NT2/D1 (cell line): ENCODE data around the gene GRK6.
A peak's percentile ranks its signal among the peaks of the same experiment; 100 is the strongest.

Source experiments
- DNase-seq: peaks from one replicate; pipeline ENCODE4 v3.0.0-alpha.2; 2011; ENCODE audit warnings: low read depth, low spot score
- H3K27me3 ChIP-seq: 2 replicates; pipeline ENCODE4 v1.6.0; 2011; ENCODE audit warnings: mild to moderate bottlenecking; ENCODE audit not compliant: insufficient read length, insufficient read depth
- H3K36me3 ChIP-seq: 2 replicates; pipeline ENCODE4 v1.6.1; 2011; ENCODE audit warnings: mild to moderate bottlenecking, low read length, mixed read lengths; ENCODE audit not compliant: insufficient read depth, insufficient read length
- H3K4me1 ChIP-seq: 2 replicates; pipeline ENCODE4 v1.5.1; 2011; ENCODE audit not compliant: insufficient read depth, insufficient read length
- H3K4me3 ChIP-seq: 2 replicates; pipeline ENCODE4 v1.5.1; 2011; ENCODE audit warnings: low read depth; ENCODE audit not compliant: insufficient read length
- H3K9ac ChIP-seq: 2 replicates; pipeline ENCODE4 v1.6.0; 2011; ENCODE audit warnings: low read depth; ENCODE audit not compliant: insufficient read length
- H3K9me3 ChIP-seq: 2 replicates; pipeline ENCODE4 v1.5.1; 2011; ENCODE audit warnings: mild to moderate bottlenecking, low read length; ENCODE audit not compliant: insufficient read depth
- SUZ12 ChIP-seq: IDR thresholded peaks from 2 replicates; pipeline ENCODE4 v1.6.1; 2011; ENCODE audit not compliant: insufficient read length, insufficient read depth; ENCODE audit errors: extremely low read depth
- YY1 ChIP-seq: IDR thresholded peaks from 2 replicates; pipeline ENCODE4 v1.6.1; 2011; ENCODE audit not compliant: insufficient read length, insufficient read depth
- ZNF274 ChIP-seq: IDR thresholded peaks from 2 replicates; pipeline ENCODE4 v1.6.1; 2011; ENCODE audit warnings: mild to moderate bottlenecking, low read depth, low read length

Gene GRK6

GRCh38 chr5:177468685-177469628 is 42.5 kb downstream of the GRK6 start:
- TF ChIP-seq ZNF274: no peak
- peak overlapping the region; percentile 71 for H3K9ac ChIP-seq
- H3K4me1 ChIP-seq: peaks cover 41% of the 10 kb centered on the region
- no peak overlapping the region for H3K4me3 ChIP-seq
- H3K27me3 ChIP-seq: no peaks in the 10 kb centered on the region
- DNase-seq: no peak
- H3K36me3 ChIP-seq: peaks cover 72% of the 10 kb centered on the region
- H3K9me3 ChIP-seq: peaks cover 9% of the 10 kb centered on the region; the same call in 1 of the 2 replicates

DNA sequence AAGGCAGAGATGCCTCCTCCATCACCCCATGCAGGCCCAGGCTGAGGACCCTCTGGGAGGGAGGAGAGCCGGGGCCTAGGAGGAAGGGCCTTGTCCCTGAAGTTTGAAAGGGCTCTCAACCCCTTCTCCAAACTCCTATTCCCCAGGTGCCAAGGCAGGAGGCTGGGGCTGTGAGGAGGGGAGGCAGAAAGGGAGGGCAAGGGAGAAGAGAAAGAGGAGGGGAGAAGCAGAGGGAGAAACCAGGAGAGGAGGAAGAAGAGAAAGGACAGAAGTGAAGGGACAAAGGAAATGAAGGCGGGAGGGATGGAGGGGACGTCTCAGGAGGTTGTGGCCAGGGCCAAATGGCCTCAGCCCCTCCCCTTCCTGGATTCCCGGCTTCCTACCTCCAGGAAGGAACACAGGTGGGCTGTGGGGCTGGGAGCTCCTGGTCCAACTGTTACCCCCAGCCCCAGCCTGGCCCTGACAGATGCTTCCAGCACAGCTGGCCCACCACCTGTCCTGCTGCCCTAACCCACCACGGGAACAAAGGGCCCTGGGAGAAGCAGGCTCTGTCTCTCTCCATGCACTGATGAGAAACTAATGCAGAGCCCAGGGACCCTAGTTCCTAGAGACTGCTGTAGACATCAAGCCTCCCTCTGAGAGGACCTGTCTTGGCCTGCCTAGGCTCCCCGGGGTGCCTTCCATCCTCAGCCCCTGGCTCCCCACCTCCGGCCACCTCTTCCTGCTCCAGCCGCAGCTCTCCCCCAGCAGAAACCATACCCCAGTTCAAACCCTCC is 43.5 kb downstream of the GRK6 start:
- TF ChIP-seq YY1: no peak
- TF ChIP-seq ZNF274: no peak
- TF ChIP-seq SUZ12: no peak
- Histone ChIP-seq H3K9me3 (peaks cover 9% of the 10 kb centered on the region; the same call in 1 of the 2 replicates), H3K27me3 (no peaks in the 10 kb centered on the region), H3K36me3 (peaks cover 72% of the 10 kb centered on the region), H3K4me1 (peaks cover 47% of the 10 kb centered on the region), H3K9ac (peak overlapping the region; percentile 71), H3K4me3 (no peak overlapping the region)
- no peak for DNase-seq

- Histone ChIP-seq H3K9me3 (peaks cover 8% of the 10 kb centered on the region; the same call in 1 of the 2 replicates), H3K4me1 (peaks cover 51% of the 10 kb centered on the region), H3K4me3 (peak overlapping the region; percentile 93), H3K36me3 (peaks cover 62% of the 10 kb centered on the region), H3K9ac (no peak overlapping the region), H3K27me3 (no peaks in the 10 kb centered on the region)
- DNase-seq: no peak
- TF ChIP-seq YY1: no peak
- no peak for TF ChIP-seq SUZ12
- no peak for TF ChIP-seq ZNF274
Measured at GRCh38 chr5:177470759-177471536, 44.5 kb downstream of the GRK6 start.

DNA sequence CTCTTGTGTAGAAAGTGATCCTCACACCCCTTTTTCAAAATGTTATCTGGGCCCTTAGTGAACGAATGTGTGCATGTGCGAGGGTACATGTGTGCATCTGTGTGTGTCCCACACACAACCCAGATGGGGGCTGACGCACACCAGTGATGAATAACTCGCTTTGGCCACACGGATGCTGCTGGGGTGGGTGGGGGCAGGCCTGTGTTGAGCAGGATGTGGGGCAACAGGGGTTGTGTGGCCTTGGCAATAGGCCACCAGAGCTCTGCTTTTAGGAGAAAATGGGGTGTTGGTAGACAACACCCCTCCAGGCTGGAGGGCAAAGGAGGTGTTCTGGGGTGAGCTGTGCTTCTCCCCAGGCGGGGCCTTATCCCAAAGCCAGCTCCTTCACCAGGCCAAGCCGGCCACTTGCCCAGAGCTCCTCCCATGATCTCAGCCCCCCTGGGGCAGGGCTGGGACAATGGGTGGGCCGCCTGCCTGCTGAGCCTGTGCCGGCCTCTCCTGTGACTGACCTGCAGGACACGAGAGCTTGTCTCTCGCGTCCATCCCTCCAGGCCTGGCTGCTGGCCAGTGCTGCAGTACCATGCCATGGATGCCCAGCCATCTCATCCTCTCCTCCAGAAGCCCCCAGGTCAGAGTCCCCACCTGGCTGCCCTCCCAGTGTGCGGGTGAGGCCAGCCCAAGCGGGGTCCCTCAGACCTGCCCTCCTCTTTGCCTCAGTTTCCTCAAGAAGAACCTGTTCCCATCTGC is 45.3 kb downstream of the GRK6 start:
- peak overlapping the region; percentile 93 for H3K4me3 ChIP-seq
- no peak for DNase-seq
- TF ChIP-seq ZNF274: no peak
- no peak for TF ChIP-seq SUZ12

DNA sequence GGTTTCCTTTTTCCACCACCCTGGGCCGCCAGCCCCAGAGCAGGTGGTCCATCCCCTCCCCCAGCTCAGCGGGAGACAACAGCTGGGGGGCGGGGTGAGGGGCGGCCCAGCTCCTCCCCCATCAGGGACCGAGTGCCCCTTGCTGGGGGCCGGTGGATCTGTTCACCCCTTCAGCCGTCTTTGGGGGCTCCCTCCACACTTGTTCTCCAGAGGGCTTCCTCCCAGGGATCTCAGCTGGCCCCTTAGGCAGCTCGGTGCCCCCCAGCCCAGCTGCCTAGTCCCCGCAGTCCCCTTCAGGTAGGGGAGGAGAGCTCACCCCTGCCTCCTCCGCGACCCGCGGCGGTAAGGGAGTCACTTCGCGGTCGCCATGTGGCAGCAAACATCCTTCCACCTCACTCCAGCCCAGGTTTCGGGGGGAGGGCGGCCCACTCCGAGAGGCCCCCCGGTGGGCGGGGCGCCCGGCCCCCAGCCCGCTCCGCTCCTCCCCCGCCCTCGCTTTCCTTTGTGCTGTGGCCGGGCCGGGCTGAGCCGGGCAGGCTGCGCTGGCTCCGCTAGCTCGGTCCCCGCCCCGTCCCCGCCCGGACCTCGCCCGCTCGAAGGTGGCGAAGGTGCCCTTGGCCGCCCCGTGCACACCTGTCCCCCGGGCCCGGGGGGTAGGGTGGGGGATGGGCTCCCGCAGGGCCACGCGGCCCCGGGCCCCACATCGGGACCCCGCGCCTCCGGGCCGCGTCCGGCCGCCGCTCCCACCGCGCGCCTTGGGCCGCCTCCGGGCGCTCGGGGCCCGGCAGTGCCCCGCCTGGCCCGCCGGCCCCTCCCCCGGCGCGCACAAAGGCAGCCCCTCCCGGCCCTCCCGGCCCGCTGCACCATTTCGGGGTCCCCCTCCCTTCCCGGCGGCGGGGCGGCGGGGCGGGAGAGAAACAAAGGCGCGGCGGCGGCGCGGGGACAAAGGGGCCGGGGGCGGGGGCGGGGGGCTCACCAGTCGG is 46.3 kb downstream of the GRK6 start:
- Histone ChIP-seq H3K9ac (peak overlapping the region; percentile 99), H3K9me3 (no peaks in the 10 kb centered on the region), H3K27me3 (no peaks in the 10 kb centered on the region), H3K4me1 (peaks cover 54% of the 10 kb centered on the region), H3K36me3 (peaks cover 54% of the 10 kb centered on the region), H3K4me3 (peak overlapping the region; percentile 93)
- TF ChIP-seq SUZ12 (no peak), ZNF274 (no peak), YY1 (no peak)
- DNase-seq: no peak

More for the DNA sequence above, 45.3 kb downstream of the GRK6 start:
- Histone ChIP-seq H3K36me3 (peaks cover 57% of the 10 kb centered on the region), H3K9ac (peak overlapping the region; percentile 99), H3K4me1 (peaks cover 54% of the 10 kb centered on the region), H3K27me3 (no peaks in the 10 kb centered on the region), H3K9me3 (no peaks in the 10 kb centered on the region)
